Heart right ventricle (tissue), 16 donors: ENCODE data around the gene GDAP2. TPM values are rescaled to one million over a fixed set of nuclear protein-coding genes. Genes with fewer than 3 reads are reported as not detected.
A peak's percentile ranks its signal among the peaks of the same experiment; 100 is the strongest.

Experiments used
- ATAC-seq, 8 donors: fragments of 200-7000 bp; cut with Tn5 transposase; one replicate each; pipeline ENCODE4 v1.9.1; 2020; ENCODE audit warnings: mild to moderate bottlenecking in 8 of 8, moderate library complexity in 8 of 8, moderate number of reproducible peaks in 1 of 8
- DNase-seq, 2 donors: peaks; one replicate each; pipeline ENCODE4 v3.0.0-alpha.2; 2020
- H3K27ac ChIP-seq, 10 donors: fragments of 200-600 bp; sonication (generic) in 2 of 10; one replicate each; pipeline versions ENCODE4 v1.5.0 to v1.8.0; 2020 to 2022; ENCODE audit warnings: mild to moderate bottlenecking in 3 of 10
- H3K27me3 ChIP-seq, 7 donors: fragments of 200-600 bp; one replicate each; pipeline ENCODE4 v1.8.0; 2021 to 2022; ENCODE audit warnings: mild to moderate bottlenecking in 2 of 7
- H3K36me3 ChIP-seq, 9 donors: fragments of 200-600 bp; sonication (generic) in 1 of 9; one replicate each; pipeline versions ENCODE4 v1.5.0 to v1.8.0; 2020 to 2022; ENCODE audit warnings: mild to moderate bottlenecking in 2 of 9
- H3K4me1 ChIP-seq, 9 donors: fragments of 200-600 bp; sonication (generic) in 1 of 9; one replicate each; pipeline versions ENCODE4 v1.5.0 to v1.8.0; 2020 to 2022; ENCODE audit warnings: mild to moderate bottlenecking in 4 of 9
- H3K4me3 ChIP-seq, 10 donors: fragments of 200-600 bp; sonication (generic) in 2 of 10; one replicate each; pipeline versions ENCODE4 v1.5.0 to v1.8.0; 2020 to 2022; ENCODE audit warnings: mild to moderate bottlenecking in 7 of 10, moderate library complexity in 2 of 10
- H3K9me3 ChIP-seq, 11 donors: fragments of 200-600 bp in 10 of 11; sonication (generic) in 2 of 11; one replicate each; pipeline versions ENCODE4 v1.5.0 to v1.8.0; 2013 to 2022; ENCODE audit warnings: mild to moderate bottlenecking in 2 of 11, control low read depth in 1 of 11, moderate library complexity in 1 of 11
- WGBS, 2 donors: extraction: QIAGEN DNeasy Blood & Tissue Kit; methylation state at CpG; one replicate each; pipeline ENCODE4 v1.1.7; 2013; ENCODE audit warnings: inconsistent platforms in 1 of 2; 5-methylcytosine and 5-hydroxymethylcytosine counted together
- intact Hi-C, 10 donors: fragments of 100-400 bp; cut with DNase I; formaldehyde crosslinking; loops; one replicate each; pipeline versions ENCODE4 v1.11.1 to v1.14.2; 2022
- polyA plus RNA-seq, 2 donors: library from polyadenylated mRNA; stranded (reverse); fragments of 200-250 nt; gene quantifications; one replicate each; pipeline ENCODE4 v1.2.3, GENCODE V29; 2013
- total RNA-seq, 10 donors: library from RNA; stranded (reverse); fragmentation: NEBNext Ultra II Directional in 3 of 10; extraction: Animal tissue kit (Norgen Biotek cat#: 25700) in 3 of 10; gene quantifications; one replicate each; pipeline versions ENCODE4 v1.2.1 to v1.2.4, GENCODE V29; 2021 to 2023
- TF ChIP-seq, protein P1 (sequence below), 9 donors: fragments of 200-600 bp; sonication (generic) in 2 of 9; IDR thresholded peaks; one replicate each; pipeline versions ENCODE4 v1.5.0 to v1.8.0; 2021 to 2022; ENCODE audit warnings: antibody characterized with exemption in 9 of 9, mild to moderate bottlenecking in 5 of 9, moderate library complexity in 1 of 9
- donor health status: Arrhythmogenic right ventricular cardiomyopathy.
- donor health status: ischemic (EF 13 %, LVEDD 7.1; RV severe dilation, severe dysfunction).
- donor health status: healthy with polysubstance abuse.
- donor health status: DM: no; HTN: yes; CAD: no.
- donor health status: DM: no; HTN: no; CAD: no.
- donor health status: ischemic (EF 25% LVEDD 6.9; RV normal size, moderate dysfunction).
- donor health status: ischemic (EF 25% LVEDD 5.7; RV mildly dilated, moderate dysfunction).
- donor health status: healthy.
- donor health status: DM: yes; HTN: yes; CAD: no.
- donor health status: Ischemic cardiomyopathy.
- donor health status: ischemic (EF 35%, LVEDD 5.7; RV mildly dilated, moderate dysfunction).
- donor health status: nonischemic (EF 11% LVEDD 7.7; RV severe dilation, severe dysfunction).
- donor health status: DM: yes; HTN: yes; CAD: no.
- donor health status: PGD.
- donor health status: ischemic (EF 29% LVEDD 5.4; RV normal size, mild dysfunction).
- donor health status: nonischemic (EF 23%, LVEDD 6.1; RV moderate dilation, normal function).

Gene GDAP2
- total and polyA plus RNA-seq, 12 donors = 1.7 to 24.2 (median 17.7) TPM

DNA sequence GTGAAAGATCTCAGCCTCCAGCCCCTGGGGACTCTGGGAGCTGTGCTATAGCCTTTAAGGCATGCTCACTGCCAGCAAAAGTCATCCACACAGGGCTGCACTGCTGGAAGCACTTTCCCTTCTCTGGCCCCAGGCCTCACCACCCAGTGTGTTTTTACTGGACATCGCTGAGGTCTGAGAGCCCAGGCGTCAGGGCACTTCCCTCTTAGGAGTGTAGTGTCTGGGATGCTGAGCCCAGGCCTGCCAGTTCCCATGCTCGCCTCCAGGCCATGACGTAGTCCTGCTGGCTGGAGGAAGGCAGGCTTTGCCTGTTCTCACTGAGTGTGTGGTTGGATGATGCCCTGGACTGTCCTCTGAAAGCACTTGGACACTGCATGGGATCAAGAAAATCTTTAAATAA, 101.2 kb downstream of the GDAP2 start:
- TF ChIP-seq, protein P1, sequence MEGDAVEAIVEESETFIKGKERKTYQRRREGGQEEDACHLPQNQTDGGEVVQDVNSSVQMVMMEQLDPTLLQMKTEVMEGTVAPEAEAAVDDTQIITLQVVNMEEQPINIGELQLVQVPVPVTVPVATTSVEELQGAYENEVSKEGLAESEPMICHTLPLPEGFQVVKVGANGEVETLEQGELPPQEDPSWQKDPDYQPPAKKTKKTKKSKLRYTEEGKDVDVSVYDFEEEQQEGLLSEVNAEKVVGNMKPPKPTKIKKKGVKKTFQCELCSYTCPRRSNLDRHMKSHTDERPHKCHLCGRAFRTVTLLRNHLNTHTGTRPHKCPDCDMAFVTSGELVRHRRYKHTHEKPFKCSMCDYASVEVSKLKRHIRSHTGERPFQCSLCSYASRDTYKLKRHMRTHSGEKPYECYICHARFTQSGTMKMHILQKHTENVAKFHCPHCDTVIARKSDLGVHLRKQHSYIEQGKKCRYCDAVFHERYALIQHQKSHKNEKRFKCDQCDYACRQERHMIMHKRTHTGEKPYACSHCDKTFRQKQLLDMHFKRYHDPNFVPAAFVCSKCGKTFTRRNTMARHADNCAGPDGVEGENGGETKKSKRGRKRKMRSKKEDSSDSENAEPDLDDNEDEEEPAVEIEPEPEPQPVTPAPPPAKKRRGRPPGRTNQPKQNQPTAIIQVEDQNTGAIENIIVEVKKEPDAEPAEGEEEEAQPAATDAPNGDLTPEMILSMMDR (IDR thresholded peaks at IDR 0.05) = no peak
- 52 to 65% methylated on average over 4 of the region's 4 CpGs for WGBS, 2 donors
- Histone ChIP-seq H3K27me3 (no peaks in the 10 kb centered on the region), H3K4me1 (peaks cover 0 to 44% (median 11%) of the 10 kb centered on the region in 9 donors), H3K9me3 (peaks cover 0 to 6% (median 0%) of the 10 kb centered on the region in 11 donors), H3K27ac (peak overlapping the region in 4 of 10 donors; percentile 6 to 37 (median 25)), H3K4me3 (no peak overlapping the region), H3K36me3 (no peaks in the 10 kb centered on the region)
- ATAC-seq (peak; percentile 36 to 90 (median 83)), DNase-seq (peak; percentile 50 to 64)
- intact Hi-C loops = no loop called here

DNA sequence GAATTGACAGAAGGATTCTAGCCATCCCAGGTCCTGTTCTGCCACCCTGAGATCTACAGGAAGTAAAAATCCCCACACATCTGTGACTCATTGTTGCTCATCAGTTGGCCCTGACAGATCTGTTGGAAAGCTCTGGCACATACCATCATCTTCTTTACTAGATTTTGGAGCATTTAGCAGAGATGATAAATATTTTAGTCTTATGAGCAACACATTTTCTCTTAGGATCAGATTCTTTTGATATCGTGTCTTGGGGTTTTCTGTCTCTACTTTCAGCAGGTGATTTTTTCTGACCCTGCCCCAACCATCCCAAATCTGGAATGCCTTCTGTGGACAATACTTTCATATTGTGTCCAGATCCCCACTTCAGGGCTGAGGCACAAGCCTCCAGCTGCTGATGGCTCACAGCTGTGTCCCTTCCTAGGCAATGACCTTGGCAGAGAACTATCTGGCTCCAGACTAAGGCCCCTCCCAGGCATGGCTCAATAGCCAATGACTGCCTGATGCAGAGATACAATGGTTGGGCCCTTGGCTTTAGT, 102.8 kb downstream of the GDAP2 start:
- WGBS, 2 donors = 67 to 77% methylated on average over 1 of the region's 1 CpG
- Histone ChIP-seq H3K36me3 (no peaks in the 10 kb centered on the region), H3K9me3 (peaks cover 0 to 6% (median 0%) of the 10 kb centered on the region in 11 donors), H3K4me1 (peaks cover 0 to 54% (median 17%) of the 10 kb centered on the region in 9 donors), H3K27me3 (no peaks in the 10 kb centered on the region), H3K4me3 (no peak overlapping the region), H3K27ac (peak overlapping the region in 4 of 10 donors; percentile 1 to 34 (median 15))
- DNase-seq (peak in 1 of 2 donors; percentile 27), ATAC-seq (peak; percentile 33 to 78 (median 64))
- intact Hi-C loops = no loop called here
- TF ChIP-seq, protein P1 (IDR thresholded peaks at IDR 0.05) = no peak

DNA sequence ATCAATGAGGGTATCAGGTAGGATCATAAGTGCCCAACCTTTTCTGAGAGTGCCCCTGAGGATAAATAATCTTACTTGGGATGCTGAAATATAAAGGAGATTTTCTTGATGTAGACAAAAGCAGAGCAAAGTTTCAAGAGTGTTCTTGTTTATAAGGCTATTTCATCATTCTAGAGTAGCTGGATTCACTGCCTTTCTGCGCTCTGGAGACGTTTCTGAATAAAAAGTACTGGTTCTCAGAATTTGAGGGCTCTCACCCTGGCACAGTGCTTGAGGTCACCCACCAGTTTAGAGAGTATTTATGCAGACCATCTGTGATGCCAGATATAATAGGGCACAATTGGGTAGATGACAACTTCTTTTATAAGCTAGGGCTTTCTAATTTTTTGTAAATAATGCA, 103.3 kb downstream of the GDAP2 start:
- intact Hi-C loops = no loop called here
- Histone ChIP-seq H3K27ac (peak overlapping the region in 4 of 10 donors; percentile 7 to 19 (median 10)), H3K27me3 (no peaks in the 10 kb centered on the region), H3K36me3 (no peaks in the 10 kb centered on the region), H3K4me3 (no peak overlapping the region), H3K4me1 (peaks cover 0 to 58% (median 18%) of the 10 kb centered on the region in 9 donors), H3K9me3 (peaks cover 0 to 6% (median 0%) of the 10 kb centered on the region in 11 donors)
- ATAC-seq (no peak), DNase-seq (no peak)
- TF ChIP-seq, protein P1 (IDR thresholded peaks at IDR 0.05) = no peak
- 18 to 55% methylated on average over 2 of the region's 2 CpGs for WGBS, 2 donors

DNA sequence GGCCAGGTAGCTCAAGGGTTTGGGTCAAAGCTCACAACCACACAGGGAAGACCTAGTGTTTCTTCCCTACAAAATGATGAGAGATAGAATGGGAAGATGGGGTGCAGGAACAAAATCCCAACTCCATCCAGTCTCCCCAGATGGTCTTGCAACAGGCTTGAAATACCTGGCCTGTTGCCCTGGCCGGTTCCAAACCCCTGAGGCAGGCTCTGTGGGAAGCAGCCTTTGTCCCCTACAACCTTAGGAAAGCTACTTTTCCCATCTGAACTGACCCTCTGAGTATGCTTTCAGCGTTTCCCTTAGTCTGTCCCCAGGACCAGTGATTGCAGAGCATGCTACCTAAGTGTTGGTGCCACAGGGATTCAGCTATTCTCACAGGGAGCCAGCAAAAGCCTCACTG, 104.0 kb downstream of the GDAP2 start:
- DNase-seq = no peak
- Histone ChIP-seq H3K36me3 (no peaks in the 10 kb centered on the region), H3K4me1 (peaks cover 0 to 62% (median 19%) of the 10 kb centered on the region in 9 donors), H3K27ac (peak overlapping the region in 2 of 10 donors; percentile 7 to 11), H3K4me3 (no peak overlapping the region), H3K9me3 (peaks cover 0 to 4% (median 0%) of the 10 kb centered on the region in 11 donors), H3K27me3 (no peaks in the 10 kb centered on the region)
- intact Hi-C loops = no loop called here
- no peak for ATAC-seq
- TF ChIP-seq, protein P1 (IDR thresholded peaks at IDR 0.05) = no peak
- WGBS, 2 donors = 71 to 78% methylated on average over 2 of the region's 2 CpGs
